Activated CD8-positive, alpha-beta memory T cell treated with anti-CD3 and anti-CD28 coated beads, Interleukin-2, amount 50 U/mL, for 4 hours (primary cell): Measurements from ENCODE around the gene CFAP61.

Experiments used
- DNase-seq: peaks from one replicate; pipeline ENCODE4 v3.0.0-alpha.2; 2020

The CFAP61 gene

DNA sequence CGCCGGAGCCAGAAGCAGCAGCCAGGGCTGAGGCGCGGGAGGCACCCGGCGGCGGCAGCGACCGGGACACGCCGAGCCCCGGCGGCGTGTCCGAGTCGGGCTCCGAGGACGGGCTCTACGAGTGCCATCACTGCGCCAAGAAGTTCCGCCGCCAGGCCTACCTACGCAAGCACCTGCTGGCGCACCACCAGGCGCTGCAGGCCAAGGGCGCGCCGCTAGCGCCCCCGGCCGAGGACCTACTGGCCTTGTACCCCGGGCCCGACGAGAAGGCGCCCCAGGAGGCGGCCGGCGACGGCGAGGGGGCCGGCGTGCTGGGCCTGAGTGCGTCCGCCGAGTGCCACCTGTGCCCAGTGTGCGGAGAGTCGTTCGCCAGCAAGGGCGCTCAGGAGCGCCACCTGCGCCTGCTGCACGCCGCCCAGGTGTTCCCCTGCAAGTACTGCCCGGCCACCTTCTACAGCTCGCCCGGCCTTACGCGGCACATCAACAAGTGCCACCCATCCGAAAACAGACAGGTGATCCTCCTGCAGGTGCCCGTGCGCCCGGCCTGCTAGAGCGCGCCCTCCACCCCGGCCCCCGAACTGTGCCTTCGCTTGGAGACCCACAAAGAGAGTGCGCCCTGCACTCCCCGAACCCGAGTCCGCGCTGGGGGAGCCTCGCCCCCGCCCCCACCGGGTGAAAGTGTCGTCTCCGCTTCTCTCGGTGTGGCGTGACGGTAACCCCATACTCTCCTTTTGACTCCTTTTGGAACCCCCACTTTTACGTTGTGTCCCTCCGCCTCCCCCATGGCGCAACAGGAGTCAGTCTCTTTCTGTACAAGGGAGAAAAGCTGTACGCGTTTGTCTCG lies 317.1 kb downstream of the CFAP61 start:
- no peak for DNase-seq

DNA sequence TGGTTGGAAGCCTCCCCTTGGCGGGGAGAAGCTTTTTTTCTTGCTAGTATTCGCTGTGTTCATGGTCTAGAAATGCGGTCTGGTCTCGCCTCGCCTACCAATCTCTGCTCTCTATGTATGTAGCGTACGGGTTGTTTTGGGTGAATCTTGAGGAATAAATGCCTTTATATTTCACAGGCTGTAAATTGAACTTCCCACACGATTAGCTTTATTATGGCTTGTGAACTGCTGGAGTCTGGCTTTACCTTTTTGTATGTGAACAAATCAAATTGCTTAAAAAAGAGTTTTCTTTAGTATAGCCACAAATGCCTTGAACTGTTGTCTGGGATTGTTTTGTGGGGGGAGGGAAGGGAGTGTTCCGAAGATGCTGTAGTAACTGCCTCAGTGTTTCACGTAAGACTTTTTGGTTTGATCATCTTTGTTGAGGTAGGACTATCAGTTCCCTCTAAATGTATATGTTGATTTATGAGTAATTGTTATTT lies 317.8 kb downstream of the CFAP61 start:
- no peak for DNase-seq

DNA sequence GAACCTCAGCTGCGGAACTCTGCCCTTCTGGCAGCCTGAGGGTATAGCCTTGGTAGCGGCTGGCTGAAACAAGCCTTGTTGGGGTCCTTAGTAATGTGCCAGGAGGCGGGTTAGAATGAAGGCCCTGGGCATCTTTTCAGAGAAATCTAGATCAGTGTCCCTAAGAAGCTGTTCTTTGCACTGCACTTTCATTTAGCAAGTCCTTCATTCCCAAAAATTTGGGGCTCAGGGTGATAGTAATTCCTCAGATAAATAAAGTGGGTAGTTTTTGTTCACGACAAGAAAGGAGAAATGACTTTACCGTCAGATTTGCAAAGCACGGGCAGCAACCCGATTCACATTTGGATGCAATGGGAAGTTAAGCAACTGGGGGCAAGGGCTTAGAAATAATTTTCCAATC lies 318.8 kb downstream of the CFAP61 start:
- DNase-seq: no peak

DNA sequence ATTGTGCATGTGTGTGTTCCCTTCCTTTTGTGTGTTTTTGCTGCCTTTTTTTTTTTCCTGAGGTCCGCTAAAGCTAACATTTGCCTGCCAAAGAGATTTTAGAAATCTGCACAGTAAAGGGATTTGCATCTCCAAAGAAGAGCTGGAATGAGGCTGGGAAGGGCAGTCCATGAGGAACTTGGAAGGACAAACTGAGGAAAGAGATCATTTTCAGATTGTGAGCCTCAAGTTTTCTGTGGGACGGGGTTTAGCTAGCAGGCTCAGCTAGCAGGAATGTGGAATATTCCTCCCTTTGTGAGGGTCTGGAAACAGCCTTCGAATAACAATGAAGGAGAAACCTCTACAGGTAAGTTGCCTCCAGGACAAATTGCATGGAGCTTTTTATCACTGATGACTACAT lies 319.3 kb downstream of the CFAP61 start:
- DNase-seq: no peak

DNA sequence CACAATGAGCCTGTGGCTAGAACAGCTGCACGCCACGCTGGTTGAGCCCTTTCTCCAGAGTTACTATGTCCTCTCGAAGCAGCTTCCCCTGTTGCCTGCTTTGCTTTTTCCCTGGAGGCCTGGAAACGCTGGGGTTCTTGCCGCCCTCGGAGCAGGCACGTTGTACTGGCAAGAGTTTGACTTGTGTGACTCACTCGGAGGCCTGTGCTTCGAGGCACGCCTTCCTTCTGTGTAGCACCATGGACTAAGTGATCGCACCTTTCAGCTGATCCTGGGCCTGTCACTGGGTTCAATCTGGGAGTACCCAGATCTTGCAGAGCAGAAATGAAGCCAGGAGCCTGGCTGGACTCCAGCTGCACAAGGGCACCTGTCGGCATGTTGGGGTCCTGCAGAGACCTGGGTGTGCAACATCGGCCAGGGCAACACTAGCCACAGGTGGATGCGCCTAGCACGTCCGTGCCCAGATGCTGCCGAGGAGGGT lies 320.8 kb downstream of the CFAP61 start:
- no peak for DNase-seq

DNA sequence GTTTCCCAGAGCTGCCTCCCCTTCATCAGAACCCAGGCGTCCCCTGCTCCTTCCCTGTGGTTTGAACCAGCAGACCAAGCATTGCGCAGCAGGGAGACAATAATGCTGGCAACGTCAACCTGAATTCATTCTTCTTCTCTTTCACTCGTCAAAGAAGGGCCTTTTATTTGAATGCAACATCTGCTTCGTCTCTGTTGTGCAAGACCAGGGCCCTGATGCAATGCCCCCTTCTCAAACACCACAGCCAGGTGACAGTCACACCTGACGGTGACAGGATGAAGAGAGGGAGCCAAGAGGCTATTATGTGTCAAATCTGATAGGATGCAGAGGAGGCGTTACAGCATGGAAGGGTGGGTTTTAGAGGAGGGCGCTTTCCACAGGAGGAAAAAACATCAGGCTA lies 323.5 kb downstream of the CFAP61 start:
- DNase-seq: no peak

DNA sequence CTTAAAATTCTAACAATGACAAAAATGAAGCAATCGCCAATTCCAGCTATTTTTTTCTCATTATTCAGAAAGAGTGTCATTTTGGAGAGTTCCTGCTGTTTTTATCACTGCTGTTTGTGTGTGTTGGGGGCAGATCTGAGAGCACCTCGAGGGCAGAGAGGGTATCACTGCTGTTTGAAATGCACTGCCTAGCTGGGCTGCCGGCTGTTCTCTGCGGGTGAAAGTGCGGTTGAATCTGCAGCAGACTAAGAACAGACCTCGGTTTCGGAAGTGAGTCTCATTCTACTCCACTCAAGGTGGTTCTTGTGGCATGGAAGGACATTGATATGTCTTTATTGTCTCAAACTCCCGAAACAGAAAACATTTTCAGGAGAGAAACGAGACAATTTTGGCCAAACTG lies 333.9 kb downstream of the CFAP61 start:
- DNase-seq: no peak

DNA sequence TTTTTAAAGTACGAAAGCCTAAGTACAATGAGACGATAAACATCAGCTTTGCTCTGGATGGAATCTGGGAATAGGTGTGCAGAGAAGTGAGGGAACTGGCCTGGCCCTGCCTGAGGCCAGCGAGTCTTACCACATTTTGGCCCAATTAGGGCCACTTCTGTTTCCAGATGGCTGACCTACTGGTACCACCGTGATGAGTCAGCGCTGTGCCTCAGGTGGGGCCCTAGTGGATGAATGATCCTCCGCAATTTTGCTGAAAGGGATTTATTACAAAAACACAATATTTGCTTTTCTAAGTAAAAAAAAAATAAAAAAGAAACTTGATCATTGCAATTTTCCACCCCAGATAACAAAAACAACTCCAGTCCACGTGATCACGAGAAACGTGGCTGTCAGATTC lies 338.1 kb downstream of the CFAP61 start:
- no peak for DNase-seq

DNA sequence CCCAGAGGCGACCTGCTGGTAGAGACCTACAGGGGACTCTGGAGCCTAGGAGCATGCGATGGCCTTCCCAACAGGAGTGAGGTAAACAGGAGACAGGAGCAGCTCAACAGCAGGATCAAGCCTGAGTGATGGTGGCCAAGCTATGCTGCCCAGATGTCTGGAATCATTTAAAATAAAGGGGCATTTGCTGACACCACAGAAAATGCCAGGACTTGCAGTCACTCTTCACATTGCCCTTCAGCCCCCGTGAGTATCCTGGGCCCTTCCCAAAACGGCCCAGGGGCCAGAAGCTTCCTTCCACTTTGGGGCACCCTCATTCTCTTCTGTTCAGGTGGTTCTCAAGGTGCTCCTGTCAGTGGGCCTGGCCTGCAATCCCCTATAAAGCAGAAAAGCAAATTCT lies 338.8 kb downstream of the CFAP61 start:
- no peak for DNase-seq

DNA sequence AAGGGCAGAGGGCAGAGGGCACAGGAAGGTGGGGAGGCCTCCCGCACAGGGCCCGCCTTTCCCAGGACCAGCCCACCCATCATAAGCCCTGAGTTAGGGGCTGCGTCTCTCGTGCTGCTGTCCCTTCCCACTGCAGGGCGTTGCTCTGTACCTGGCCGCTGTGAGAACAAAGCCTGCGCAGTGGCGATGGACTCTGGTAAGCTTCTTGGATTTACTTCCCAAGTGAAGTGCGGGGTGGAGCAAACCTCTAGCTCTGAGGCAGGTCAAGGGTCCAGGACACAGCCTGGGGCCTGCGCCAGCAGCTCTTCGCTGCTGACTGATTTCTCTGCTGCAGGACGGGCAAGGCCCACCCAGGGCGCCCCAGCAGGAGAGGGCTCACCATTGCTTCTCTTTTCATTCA lies 339.4 kb downstream of the CFAP61 start:
- no peak for DNase-seq

DNA sequence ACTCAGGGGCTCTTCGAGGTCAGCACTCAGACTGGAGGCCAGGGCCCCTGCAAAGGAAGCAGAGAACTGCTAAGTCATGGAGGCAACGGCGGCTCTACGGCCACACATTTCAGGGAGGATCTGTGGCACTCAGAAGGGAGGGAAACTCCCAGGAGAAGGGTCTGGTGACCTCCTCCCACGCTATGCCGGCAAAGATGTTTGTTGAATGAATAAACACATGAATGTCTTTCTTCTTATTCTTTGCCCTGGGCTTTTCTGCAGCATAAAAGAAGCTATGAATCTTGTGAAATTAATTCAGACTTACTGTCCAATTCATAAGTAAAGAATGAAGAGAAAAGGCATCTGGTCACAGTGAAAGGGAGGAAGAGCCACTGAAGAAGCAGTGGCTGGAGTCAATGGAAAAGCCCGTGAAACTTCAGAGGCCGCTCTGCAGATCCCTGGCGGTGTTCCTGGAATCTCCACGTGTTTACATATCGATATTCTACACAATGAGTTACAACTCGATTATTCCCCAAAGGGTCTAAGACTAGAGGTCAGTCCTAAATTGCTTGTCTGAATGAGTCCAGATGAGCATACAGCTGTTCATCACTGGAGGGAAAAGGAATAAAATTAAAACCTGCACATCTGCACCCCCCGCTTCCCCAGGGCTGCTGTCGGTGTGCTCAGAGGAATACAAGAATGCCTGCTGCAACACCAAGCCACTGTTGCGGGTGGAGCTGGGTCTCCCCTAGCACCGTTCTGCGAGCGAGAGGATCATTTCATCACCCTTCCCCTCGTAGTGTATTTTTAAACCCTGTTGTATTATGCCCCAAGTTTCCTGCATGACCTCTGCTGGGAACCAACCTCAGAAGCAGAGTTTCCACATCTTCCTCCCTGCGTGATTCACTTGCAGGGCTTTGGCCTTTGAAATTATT lies 341.1 kb downstream of the CFAP61 start:
- no peak for DNase-seq

DNA sequence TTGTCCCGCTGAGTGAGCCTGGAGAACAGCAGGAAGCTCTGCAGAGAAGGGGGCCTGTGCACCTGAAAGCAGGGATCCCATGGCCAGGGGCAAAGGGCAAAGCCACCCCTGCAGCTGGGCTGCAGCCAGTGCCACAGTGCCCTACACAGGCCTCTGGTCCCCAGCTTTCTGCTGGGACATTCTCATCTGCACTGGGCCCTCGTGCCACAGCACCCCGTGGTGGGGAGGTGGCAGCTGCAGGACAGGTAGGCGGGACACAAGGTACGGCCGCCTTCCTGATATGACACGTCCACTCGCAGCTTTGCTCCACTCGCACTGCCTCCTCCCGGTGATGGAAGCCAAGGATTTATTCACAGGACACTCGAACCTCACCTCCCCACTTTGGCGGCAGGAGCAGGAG lies 342.8 kb downstream of the CFAP61 start:
- no peak for DNase-seq

DNA sequence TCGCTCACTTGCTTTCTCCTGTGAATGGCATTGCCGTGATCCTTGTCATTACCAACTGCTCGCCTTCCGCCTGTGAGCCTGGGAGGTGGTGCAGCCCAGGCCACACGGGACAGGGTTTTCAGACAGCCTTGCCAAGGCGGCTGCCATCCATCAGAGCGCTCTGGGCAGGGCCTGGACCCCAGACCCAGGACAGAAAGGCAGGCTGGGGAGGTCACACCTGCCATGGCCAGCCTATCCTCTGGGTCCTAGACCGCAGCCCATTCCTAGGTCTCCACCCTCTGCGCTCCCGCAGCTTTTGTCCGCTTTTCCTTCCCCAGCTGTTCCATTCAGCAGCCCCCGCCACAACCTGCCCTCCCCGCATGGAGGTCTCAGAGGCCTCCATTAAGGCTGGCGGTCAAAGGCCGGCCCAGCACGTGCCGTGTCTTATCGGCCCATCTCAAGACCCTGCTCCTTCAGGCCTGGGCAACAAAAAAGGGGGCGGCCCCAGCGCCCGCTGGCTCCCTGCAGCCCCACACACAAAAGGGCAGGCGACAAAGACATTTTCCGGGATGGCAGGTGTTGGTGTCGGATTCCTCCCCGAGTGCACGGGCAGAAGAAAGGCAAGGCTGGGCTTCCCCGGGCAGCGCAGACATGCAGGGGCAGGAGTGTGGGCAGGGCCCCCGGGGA lies 343.7 kb downstream of the CFAP61 start:
- DNase-seq: no peak

DNA sequence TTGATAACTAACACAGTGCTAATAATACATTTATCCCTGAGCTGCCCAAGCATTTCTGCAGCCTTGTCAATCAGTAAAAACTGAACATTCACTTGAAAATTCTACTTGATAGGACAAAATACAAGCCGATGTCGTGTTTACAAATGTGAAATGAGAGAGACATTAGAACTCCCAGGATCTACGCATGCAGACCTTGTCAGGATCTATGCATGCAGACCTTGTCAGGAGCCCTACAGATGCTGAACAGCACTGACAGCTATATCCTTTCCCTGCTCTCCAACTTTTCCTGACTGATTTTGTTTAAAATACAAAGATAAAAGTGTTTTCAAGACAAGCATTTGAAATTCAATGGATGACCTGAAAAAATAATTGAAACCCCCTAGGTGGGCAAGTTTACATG lies 344.5 kb downstream of the CFAP61 start:
- DNase-seq: no peak

DNA sequence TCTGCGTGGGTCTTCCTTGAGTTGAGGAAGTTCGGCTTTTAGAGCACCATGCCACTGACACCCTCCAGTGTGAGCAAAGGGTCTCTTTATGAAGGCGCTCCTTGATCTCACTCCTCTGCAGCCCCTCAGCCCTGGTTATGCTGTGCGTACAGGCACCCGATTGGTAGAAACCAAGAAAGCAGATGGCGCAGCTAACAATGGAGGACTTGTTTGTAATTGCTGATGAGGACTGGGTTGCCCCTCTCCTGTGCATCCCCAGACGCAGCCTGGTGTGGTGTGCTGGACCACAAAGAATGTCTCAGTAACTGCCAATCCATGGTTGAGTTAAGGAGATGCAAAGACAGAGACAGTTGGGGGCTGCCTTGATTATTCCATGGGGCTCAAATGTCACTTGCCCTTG lies 345.8 kb downstream of the CFAP61 start:
- no peak for DNase-seq

DNA sequence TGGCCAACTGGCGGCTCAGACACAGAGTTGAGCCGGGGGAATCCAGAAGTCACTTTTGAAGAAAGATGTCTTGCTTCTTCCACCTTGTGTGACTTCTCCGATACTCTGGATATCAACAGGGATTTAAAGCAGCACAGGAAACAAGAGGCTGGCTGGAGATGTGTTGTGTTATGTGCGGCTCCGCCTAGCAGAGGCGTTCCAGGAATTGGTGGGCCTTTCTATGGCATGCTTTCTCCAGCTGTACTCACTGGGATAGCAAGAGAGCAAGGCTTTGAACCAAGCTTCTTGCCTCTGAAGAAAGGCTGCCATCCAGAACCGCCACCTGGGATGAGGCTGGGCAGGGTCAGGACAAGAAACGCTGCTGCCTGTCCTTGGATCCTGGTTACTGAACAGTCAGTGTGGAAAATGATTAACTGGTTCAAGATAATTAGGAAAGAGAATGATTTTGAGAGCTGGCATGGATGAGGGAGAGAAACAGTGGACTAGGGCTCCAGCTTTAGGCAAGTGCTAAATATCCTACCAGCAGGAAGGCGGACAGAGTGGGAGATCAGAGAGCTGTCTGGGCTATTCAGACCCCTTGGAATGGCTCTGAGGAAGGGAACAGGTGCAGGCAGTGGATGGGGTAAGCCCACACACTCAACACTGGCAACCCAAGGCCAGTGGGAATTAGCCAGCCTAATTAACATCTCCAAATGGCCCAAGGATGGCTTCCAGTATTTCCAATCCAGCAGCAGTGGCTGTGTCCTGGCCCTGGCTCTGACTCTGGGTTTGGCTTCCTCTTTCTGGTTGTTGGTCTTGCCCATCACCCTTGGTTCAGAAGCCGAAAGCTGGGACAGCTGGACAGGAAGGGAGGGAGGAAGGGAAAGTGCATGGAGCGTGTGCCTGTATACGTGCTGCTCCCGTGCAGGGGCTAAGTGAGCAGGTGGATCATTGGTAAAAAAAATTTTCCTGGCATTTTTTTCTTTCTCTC lies 347.5 kb downstream of the CFAP61 start:
- no peak for DNase-seq

DNA sequence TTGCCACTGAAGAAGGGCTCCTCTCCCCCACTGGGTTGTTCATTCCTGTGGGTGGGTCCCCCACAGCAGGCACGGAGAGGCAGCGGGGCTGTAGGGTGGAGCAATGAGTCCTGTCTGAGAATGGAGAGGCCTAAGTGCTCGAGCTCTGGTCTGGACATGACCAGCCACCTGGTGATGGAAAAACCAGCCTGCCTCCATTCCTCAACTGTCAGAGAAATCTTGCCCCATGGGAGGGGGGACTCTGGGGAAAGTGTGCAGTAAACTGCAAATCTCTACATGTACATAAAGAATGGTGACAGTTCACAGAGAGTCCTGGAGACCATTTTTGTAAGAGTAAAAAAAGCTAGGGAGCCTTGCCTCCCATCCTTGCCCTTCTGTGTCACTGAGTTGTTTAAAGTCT lies 349.7 kb downstream of the CFAP61 start:
- no peak for DNase-seq

DNA sequence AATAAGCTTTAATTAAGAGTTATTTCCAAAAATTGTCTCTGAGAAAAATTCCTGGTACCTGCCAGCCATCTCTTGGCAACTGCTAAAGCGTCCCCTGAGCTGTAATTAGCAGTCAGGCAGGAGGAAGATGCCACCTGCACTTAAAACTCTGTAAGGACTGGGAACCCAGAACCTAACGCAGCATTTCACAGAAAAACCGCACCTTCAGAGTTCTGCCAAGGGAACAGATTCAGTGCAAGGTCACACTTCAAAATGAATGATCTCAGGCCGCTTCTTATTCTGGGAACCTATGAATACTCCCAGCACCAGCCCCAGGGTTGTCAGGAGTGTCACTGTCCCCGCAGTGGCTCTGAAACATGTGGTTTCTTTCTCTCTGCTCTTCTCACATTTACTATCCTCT lies 352.3 kb downstream of the CFAP61 start:
- DNase-seq: no peak

DNA sequence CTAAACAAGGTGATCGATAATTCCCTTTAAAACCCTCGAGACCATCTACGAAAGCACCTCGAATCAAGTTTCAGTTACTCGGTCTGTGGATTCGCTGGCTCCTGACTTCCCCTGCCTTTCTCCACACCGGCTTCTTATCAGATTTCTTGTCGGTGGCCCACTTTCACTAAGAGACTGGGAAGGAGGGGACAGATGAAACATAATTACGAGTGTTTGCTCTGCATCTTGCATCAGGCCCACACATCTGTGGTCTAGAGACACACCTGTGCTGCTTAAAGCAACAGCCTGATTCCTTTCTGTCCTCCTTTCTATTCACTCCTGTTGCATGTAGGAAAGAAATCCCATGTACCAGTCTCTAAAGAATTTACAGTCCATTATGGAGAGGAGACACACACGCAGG lies 353.3 kb downstream of the CFAP61 start:
- DNase-seq: no peak

DNA sequence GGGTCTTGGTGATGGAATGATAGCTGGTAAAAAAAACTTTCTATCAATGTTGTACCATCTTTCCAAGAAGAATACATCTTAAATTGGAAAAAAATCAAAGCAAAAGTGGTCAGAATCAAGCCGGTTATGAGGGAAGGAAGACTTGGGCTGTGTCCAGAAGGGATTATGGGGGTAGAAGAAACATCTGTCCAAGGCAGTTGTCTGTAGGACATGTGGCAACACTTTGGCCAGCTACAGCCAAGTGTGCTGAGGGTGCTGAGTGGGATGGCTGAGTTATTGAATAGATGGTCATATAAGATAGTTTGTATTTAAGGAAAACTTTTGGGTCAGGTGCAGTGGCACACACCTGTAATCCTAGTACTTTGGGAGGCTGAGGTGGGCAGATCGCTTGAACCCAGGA lies 354.0 kb downstream of the CFAP61 start:
- no peak for DNase-seq

DNA sequence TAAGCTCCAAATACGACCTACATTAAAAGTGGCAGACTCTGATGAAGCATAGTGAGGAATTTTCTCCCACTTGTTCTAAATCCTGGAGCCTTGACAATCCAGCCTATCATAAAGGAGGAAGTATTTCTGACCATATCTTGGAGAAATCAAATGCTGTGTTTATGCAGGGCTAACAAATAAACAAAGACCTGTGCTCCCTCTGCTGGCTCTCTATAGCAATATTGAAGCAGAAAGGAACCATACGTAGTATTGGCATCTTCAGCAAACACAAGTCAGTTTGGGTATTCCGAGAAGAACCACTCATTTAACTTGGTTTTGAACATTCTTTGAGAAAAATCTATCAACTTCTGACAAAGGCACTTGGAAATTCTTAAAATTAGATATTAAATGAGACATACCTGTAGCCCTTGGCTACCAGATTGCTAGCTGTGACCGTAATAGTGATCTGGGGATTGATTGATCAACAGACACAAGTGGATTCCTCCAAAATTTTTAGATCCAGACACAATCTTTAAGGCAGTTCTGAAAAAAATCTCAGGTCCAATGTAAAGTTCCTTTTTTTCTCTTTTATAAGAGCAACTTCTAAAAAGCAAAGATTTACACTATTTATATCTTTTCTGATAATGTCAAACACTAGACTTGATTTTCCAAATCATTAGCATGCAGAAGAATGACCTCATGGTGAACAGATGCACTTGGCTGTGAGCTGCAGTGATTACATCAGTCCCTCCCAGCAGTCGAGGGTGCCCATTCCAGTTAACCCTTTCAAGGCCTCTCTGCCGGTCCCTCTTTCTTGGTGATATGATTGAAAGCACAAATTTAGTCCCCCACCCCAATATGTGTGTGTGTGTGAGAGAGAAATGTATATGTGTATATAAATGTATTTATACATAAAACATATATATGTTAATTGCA lies 355.8 kb downstream of the CFAP61 start:
- no peak for DNase-seq
